ENCODE results near the gene STMP1. TPM values are rescaled to one million over a fixed set of nuclear protein-coding genes. Genes with fewer than 3 reads are reported as not detected.

The STMP1 gene
- total RNA-seq, 4 donors from 2014 or later: 17.3 to 26.2 (median 18.2) TPM

DNA sequence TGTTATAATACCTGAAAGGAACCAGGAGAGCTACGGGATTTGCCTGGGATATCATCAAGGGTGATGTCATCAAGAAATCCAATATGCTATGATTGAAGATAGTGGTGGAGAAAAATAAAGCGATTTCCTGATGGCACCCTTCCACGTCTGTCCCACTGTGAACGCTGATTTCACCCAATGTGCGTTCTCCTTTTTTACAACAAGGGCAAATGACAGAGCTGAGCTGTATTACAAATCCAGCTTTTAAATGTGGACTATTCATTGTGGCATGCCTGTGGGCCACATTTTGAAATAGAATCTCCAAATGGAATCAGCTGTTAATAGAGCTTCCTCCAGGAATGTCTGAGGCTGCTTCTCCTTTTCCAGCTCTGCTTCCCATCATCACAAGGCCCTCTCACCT is 42.4 kb downstream of the STMP1 start:
- Histone ChIP-seq H3K27ac (no peak overlapping the region), H3K27me3 (no peaks in the 10 kb centered on the region), H3K4me3 (no peak overlapping the region), H3K9me3 (no peaks in the 10 kb centered on the region), H3K4me1 (no peaks in the 10 kb centered on the region), H3K36me3 (no peaks in the 10 kb centered on the region)
- TF ChIP-seq, protein P1, sequence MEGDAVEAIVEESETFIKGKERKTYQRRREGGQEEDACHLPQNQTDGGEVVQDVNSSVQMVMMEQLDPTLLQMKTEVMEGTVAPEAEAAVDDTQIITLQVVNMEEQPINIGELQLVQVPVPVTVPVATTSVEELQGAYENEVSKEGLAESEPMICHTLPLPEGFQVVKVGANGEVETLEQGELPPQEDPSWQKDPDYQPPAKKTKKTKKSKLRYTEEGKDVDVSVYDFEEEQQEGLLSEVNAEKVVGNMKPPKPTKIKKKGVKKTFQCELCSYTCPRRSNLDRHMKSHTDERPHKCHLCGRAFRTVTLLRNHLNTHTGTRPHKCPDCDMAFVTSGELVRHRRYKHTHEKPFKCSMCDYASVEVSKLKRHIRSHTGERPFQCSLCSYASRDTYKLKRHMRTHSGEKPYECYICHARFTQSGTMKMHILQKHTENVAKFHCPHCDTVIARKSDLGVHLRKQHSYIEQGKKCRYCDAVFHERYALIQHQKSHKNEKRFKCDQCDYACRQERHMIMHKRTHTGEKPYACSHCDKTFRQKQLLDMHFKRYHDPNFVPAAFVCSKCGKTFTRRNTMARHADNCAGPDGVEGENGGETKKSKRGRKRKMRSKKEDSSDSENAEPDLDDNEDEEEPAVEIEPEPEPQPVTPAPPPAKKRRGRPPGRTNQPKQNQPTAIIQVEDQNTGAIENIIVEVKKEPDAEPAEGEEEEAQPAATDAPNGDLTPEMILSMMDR (IDR thresholded peaks at IDR 0.05): no peak
- TF ChIP-seq POLR2A (IDR thresholded peaks at IDR 0.05): no peak
- DNase-seq: no peak

DNA sequence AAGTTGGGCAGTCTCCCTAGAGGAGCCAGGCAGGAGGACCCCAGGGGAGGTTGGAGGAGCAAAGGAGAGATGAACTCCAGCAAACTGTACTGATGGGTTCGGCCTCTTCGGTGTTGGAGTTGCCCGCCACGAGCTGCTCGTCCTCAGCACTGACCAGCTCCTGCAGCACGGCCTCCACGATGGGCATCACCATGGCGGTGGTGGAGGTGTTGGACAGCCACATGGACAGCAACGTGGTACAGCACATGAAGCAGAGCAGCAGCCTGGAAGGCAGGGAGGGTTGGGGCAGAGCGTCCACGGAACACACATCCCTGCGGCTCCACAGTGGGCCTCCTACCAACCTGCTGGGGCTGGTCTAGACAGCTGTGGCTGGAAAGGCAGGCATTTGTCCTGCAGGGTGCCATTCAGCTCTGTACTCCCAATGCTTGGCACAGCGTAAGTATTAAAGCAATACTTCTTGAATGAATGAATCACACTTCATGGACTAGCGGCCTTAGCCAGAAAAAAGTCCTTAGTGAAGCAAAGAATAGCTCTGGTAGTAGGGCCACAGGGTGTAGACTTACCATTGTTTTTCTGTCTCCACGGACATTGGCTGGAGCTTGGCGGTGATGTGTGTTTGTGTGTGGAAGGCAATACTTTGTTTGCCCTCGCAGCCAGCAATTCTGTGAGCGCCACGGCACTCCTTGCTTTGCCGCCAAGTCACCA is 43.9 kb downstream of the STMP1 start:
- no peak for DNase-seq
- H3K9me3 ChIP-seq: no peaks in the 10 kb centered on the region
- H3K27ac ChIP-seq: no peak overlapping the region
- H3K4me3 ChIP-seq: no peak overlapping the region
- no peaks in the 10 kb centered on the region for H3K4me1 ChIP-seq
- H3K36me3 ChIP-seq: no peaks in the 10 kb centered on the region
- no peaks in the 10 kb centered on the region for H3K27me3 ChIP-seq
- TF ChIP-seq, protein P1 (IDR thresholded peaks at IDR 0.05): no peak
- TF ChIP-seq POLR2A (IDR thresholded peaks at IDR 0.05): no peak

DNA sequence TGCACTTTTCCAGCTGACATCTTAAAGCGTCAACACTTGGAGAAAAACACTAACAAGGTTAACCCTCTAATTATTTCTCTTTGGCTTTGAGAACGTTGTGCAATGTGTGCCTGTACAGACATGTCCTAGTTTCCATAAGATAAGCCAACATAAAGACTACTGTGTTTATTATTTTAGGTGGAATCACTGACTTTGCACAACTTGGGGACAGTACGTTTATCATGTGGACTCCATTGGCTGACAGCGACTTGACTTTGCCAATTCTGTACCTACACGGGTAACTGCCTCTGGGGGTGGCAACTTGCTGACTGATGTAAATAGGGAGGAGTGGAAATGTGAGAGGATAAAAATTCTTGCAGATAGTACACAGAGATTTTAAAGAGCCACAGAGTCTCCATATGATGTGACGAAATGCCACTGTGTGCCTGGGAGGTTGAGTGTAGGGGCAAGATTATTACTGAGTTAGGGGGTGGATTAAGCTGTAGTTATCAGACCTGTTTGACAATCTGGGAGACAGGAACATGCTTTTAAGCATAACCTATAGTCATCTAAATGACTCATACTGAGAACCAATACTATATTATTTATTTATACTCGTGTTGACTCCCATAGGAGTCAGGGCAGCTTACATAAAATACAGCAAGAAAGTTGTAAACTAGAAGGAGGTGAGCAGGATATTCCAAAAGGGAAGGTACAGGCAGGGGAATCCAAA is 44.7 kb downstream of the STMP1 start:
- Histone ChIP-seq H3K36me3 (no peaks in the 10 kb centered on the region), H3K27me3 (no peaks in the 10 kb centered on the region), H3K9me3 (no peaks in the 10 kb centered on the region), H3K4me3 (no peak overlapping the region), H3K27ac (no peak overlapping the region), H3K4me1 (no peaks in the 10 kb centered on the region)
- no peak for DNase-seq
- TF ChIP-seq, protein P1 (IDR thresholded peaks at IDR 0.05): no peak

DNA sequence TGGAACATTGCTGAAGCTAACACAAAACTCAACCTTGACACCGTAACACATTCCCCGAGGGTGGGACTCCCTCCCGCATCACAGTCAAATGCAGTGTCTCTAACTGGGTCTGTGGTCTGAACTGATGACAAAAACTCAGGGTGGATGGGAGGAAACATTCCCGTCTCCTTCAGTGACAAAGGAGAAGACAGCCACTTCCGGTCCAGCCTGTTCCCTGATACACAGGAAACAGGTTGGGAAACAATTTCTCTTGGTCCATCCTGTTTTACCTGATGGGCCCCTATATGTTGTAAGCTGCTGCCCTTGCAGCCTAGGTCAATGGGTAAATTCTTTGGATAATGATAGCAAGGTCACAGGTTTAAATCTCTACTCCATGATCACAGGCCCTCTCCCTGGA is 45.3 kb downstream of the STMP1 start:
- no peak overlapping the region for H3K4me3 ChIP-seq
- no peak overlapping the region for H3K27ac ChIP-seq
- TF ChIP-seq, protein P1 (IDR thresholded peaks at IDR 0.05): no peak
- no peak for TF ChIP-seq POLR2A (IDR thresholded peaks at IDR 0.05)
- H3K36me3 ChIP-seq: no peaks in the 10 kb centered on the region
- H3K4me1 ChIP-seq: no peaks in the 10 kb centered on the region
- no peaks in the 10 kb centered on the region for H3K27me3 ChIP-seq
- no peaks in the 10 kb centered on the region for H3K9me3 ChIP-seq
- no peak for DNase-seq

DNA sequence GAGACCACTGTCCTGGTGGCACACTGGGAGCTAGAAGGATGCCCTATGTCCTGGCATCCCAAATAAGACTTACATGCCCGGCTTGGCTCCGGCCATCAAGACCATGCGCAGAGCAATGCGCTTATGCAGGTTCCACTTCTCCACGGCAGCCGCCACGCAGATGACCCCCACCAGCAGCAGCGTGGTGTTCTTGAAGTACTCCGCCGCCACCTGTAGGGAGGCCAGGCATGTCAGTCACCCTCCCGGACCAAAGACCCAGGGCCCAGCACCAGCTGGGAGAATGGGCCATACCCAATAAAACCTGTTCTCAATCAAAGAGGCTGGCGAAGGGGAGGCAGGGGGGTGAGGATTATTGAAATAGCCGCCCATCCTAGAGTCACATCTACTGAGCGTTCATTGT is 45.7 kb downstream of the STMP1 start:
- no peaks in the 10 kb centered on the region for H3K4me1 ChIP-seq
- no peak for TF ChIP-seq POLR2A (IDR thresholded peaks at IDR 0.05)
- TF ChIP-seq, protein P1 (IDR thresholded peaks at IDR 0.05): no peak
- no peak for DNase-seq
- no peak overlapping the region for H3K4me3 ChIP-seq
- H3K36me3 ChIP-seq: no peaks in the 10 kb centered on the region
- no peak overlapping the region for H3K27ac ChIP-seq
- H3K9me3 ChIP-seq: no peaks in the 10 kb centered on the region
- H3K27me3 ChIP-seq: no peaks in the 10 kb centered on the region
